GM21723 (cell line): ENCODE measurements around the gene OSTC.
A peak's percentile ranks its signal among the peaks of the same experiment; 100 is the strongest.

Experiments
- ATAC-seq: cut with Tn5 transposase; IDR thresholded peaks from one replicate; pipeline ENCODE4 v1.9.1; 2021; ENCODE audit warnings: mild to moderate bottlenecking, moderate library complexity; ENCODE audit not compliant: unreplicated experiment

The OSTC gene

GRCh38 chr4:108644237-108644636 lies 6.2 kb upstream of the OSTC start:
- no peak for ATAC-seq

- no peak for ATAC-seq
Measured at GRCh38 chr4:108646706-108647105, 3.7 kb upstream of the OSTC start.

- peak; percentile 25 for ATAC-seq
Measured at GRCh38 chr4:108649863-108650211, 562 bp upstream of the OSTC start.

GRCh38 chr4:108651014-108651791 lies 804 bp downstream of the OSTC start:
- ATAC-seq, result peak; percentile 26

- no peak for ATAC-seq
Measured at GRCh38 chr4:108662629-108663028, 12.2 kb downstream of the OSTC start.

- no peak for ATAC-seq
Measured at GRCh38 chr4:108674356-108674977, 24.1 kb downstream of the OSTC start.

GRCh38 chr4:108681321-108681809 lies 31.0 kb downstream of the OSTC start:
- no peak for ATAC-seq

- no peak for ATAC-seq
Measured at GRCh38 chr4:108683479-108683878, 33.1 kb downstream of the OSTC start.

- ATAC-seq, result no peak
Measured at GRCh38 chr4:108685036-108685686, 34.8 kb downstream of the OSTC start.

GRCh38 chr4:108690738-108691137 lies 40.3 kb downstream of the OSTC start:
- ATAC-seq, result no peak

GRCh38 chr4:108693211-108693610 lies 42.8 kb downstream of the OSTC start:
- ATAC-seq, result no peak

- ATAC-seq, result no peak
Measured at GRCh38 chr4:108693819-108694218, 43.4 kb downstream of the OSTC start.

GRCh38 chr4:108694423-108694822 lies 44.0 kb downstream of the OSTC start:
- ATAC-seq, result no peak

GRCh38 chr4:108695062-108695461 lies 44.7 kb downstream of the OSTC start:
- no peak for ATAC-seq

GRCh38 chr4:108696160-108696559 lies 45.8 kb downstream of the OSTC start:
- ATAC-seq, result no peak

GRCh38 chr4:108700081-108700757 lies 49.8 kb downstream of the OSTC start:
- ATAC-seq, result no peak

GRCh38 chr4:108702960-108703359 lies 52.6 kb downstream of the OSTC start:
- ATAC-seq, result no peak

- ATAC-seq, result no peak
Measured at GRCh38 chr4:108703370-108703769, 53.0 kb downstream of the OSTC start.

GRCh38 chr4:108703966-108704365 lies 53.6 kb downstream of the OSTC start:
- ATAC-seq, result no peak

GRCh38 chr4:108706289-108706688 lies 55.9 kb downstream of the OSTC start:
- no peak for ATAC-seq

- no peak for ATAC-seq
Measured at GRCh38 chr4:108709234-108709633, 58.8 kb downstream of the OSTC start.
